ENCODE measurements around the gene PHKA2.
"Not testable (repeated sequence)": the region's sequence is repeated elsewhere in the genome, so short reads cannot be mapped to it uniquely, and the experiment has no call there.

PHKA2 gene

GRCh38 chrX:18864390-18864920 is 119.5 kb downstream of the PHKA2 start:
- no peak for DNase-seq (ENCODE audit: low read depth)

DNA sequence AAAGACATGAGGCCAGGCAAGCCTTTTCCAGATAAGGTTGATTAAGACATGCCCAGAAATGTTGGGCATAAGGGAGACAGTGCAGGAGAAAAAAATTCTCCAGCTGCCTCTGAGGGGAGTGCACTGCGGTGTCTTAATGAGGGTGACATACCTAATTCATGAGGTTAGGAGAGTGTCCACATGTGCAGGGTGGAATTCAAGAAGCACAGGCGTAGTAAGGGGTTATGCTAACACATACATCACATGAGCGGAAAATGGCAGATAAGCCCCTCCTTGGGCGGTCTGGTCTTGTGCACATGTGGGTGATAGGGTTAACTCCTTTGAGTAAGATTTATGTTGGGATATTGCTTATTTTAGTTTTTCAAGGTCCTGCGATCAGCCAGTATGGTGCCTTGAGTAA is 122.4 kb downstream of the PHKA2 start:
- DNase-seq (ENCODE audit: low read depth): no peak

GRCh38 chrX:18856645-18856997 is 127.3 kb downstream of the PHKA2 start:
- no peak for DNase-seq (ENCODE audit: low read depth)

DNA sequence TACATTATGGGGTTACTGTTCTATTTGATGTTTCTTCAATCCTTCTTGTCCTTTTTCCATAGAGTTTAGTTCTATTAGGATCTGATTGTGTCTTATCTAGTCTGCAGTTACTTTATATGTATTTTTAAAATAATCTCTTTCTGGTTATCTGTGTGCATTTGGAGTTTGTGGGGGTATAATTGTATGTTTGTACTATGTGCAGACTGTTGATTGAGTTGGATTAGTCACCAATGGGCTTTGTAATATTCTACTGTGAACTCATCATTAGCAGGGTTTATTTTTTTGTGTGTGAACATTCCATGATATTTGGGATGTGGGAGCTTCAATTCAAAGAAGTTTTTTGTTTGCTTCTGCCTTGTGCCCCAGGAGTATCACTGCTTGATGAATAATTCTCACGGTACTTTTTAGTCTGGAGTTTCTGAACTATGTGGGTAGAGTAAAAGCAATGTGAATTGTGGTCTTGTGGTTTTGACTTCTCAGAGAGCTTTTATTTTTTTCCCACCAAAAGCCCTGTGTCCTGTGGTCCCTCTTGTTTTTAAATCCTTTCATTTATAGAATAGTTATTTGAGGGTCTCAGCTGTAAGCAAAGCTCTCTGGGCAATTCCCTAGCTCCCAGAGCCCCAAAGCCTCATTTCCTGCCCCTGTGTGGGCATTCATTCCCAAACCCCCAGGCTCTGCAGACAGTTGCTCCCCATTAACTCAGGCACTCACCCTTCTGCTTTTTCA is 127.8 kb downstream of the PHKA2 start:
- DNase-seq (ENCODE audit: low read depth): no peak

GRCh38 chrX:18847901-18848300 is 136.0 kb downstream of the PHKA2 start:
- not testable (repeated sequence) for DNase-seq (ENCODE audit: low read depth)
